ENCODE measurements around the gene GGA3.
"Not testable (repeated sequence)": the region's sequence is repeated elsewhere in the genome, so short reads cannot be mapped to it uniquely, and the experiment has no call there.

GGA3 gene, protein sequence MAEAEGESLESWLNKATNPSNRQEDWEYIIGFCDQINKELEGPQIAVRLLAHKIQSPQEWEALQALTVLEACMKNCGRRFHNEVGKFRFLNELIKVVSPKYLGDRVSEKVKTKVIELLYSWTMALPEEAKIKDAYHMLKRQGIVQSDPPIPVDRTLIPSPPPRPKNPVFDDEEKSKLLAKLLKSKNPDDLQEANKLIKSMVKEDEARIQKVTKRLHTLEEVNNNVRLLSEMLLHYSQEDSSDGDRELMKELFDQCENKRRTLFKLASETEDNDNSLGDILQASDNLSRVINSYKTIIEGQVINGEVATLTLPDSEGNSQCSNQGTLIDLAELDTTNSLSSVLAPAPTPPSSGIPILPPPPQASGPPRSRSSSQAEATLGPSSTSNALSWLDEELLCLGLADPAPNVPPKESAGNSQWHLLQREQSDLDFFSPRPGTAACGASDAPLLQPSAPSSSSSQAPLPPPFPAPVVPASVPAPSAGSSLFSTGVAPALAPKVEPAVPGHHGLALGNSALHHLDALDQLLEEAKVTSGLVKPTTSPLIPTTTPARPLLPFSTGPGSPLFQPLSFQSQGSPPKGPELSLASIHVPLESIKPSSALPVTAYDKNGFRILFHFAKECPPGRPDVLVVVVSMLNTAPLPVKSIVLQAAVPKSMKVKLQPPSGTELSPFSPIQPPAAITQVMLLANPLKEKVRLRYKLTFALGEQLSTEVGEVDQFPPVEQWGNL

DNA sequence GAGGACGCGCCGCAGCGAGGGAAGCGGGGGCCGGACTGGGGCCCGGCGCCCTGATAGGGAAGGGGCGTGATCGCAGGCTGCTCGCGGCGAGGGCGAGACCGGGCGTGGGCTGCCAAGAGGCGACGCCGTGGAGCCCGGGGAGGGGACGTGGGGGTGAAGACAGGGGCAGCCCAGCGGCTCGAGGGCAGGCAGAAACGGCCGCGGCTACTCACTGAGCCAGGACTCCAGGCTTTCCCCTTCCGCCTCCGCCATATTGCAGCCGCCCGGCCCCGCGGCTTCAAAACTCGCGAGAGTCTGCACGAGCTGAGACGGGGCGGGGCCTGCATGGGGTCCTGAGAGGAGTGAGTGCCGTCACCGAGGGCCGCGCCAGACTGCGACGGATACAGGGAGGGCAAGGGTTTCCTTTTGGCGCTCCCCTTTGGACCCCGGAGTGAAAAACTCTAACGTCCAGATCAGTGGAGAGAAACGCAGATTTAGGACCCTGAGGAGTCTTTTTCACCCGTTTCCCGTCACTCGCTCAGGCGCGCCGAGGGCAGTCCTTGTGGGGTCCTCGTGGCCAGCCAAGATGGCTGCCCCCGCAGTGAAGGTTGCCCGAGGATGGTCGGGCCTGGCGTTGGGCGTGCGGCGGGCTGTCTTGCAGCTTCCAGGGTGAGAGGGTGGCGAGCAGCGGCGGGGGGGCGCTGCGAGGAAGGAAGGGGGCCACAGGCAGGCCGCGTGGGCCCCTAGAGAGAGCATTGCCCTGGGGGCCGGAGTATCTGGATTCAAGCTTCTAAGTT is at the start of gene GGA3, which contains the start of gene MRPS7:
TSS of gene GGA3 (minus strand) at position 271 of the 776 bp plus-strand sequence. CDS start at position 252, 19 bp downstream.
TSS of gene MRPS7 (plus strand) at position 544 of the 776 bp plus-strand sequence. CDS start at position 566, 22 bp downstream.
- DNase-seq = peak; percentile 93

DNA sequence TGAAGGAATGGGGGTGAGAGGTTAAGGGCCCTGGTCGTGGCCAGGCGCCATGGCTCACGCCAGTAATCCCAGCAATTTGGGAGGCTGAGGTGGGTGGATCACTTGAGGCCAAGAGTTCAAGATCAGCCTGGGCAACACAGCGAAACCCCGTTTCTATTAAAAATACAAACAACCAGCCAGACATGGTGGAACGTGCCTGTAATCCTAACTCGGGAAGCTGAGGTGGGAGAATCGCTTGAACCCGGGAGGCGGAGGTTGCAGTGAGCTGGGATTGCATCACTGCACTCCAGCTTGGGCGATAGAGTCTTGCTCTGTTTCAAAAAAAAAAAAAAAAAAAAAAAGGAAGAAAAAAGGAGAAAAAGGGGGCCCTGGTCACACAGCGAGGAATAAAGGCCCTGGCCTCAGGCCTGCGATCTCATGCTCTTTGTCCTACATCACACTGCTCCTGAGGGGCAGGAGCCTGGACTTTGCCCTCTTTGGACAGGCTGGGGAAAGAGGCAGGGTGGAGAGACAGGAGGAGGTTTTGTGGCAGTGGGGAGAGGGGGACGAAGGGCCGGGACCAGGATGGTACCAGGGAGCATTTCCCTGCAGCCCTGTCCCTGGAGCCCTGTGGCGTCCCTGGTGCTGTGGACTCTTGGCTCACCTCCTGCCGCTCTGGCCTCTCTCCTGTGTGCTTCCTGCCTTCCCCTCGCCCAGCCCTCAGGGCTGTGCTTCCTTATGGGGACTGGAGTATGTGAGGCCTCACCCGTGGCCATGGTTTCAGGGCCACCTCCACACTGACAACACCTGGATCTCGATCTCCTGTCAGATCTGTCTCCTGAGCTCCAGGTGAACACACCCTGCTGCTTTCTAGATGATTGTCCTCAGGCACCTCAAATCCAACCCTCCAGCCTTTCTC is 47.6 kb upstream of the GGA3 start:
- no peak for DNase-seq

DNA sequence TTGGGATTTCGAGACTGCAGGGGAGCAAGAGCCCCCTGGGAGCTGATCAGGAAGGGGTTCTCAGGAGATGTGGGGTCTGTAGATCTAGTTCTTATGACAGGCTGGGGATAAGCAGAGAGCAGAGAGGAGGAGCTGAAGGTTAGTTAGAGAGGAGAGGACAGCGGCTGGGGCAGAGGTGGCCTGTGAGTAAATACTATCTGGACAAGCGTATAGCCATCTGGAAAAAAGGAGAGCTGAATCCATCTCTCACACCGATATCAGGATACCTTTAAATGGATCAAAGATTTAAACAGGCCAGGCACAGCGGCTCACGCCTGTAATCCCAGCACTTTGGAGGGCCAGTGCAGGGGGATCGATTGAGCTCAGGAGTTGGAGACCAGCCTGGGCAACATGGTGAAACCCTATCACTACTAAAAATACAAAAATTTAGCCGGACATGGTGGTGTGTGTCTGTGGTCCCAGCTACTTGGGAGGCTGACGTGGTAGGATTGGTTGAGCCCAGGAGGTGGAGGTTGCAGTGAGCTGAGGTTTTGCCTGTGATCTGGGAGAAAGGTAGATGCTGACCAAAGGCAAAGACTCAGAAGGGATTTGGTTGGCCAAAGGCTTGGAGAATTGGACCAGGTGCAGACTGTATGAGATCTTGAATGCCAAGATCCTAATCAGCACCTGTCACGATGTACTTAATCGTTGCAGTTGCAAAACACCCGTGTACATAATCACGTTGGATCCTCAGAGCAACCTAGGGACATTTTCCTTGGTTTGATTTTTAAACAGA is 46.7 kb upstream of the GGA3 start:
- DNase-seq = no peak

DNA sequence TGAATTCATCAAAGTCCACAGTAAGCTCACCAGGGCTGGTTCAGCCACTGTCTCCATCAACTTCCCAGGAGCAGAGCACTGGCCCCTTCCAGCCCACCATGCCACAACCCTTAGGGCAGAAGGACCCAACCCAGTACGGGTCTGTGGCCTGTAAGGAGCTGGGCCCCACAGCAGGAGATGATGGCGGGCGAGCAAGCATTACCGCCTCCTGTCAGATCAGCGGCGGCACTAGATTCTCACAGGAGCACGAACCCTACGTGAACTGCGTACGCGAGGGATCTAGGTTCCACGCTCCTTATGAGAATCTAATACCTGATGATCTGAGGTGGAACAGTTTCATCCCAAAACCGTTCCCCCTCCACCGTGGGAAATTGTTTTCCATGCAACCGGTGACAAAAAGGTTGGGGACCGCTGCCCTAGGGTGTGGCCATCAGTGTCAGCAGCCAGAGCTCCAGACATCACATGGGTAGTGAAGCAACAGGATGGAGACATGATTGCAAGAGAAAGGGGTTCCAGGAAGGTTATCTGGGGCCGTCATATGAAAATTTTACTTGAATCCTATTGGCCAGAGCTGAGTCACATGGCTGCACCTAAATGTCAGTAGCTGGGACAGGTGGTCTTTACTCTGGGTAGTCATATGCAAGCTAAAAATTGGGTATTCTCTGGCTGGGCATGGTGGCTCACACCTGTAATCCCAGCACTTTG is 40.2 kb upstream of the GGA3 start:
- no peak for DNase-seq

DNA sequence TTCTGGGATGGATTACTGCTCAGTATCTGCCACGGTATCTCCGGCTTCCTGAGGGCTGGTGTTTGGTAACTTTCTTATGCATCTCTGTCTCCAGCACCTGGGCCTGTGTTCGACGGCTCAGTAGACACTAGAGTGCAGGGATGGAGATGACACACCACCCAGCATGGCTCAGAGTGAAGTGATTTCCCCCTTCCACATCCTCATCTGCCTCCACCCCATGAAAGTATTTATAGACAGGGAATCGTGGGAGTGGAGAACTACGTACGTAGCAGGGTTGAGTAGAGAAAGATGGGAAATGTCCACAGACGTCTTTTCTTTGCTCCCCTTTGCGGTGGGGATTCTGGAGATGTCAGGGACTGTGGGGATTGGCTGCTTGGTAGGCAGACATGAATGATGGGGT is 39.6 kb upstream of the GGA3 start:
- DNase-seq = no peak

DNA sequence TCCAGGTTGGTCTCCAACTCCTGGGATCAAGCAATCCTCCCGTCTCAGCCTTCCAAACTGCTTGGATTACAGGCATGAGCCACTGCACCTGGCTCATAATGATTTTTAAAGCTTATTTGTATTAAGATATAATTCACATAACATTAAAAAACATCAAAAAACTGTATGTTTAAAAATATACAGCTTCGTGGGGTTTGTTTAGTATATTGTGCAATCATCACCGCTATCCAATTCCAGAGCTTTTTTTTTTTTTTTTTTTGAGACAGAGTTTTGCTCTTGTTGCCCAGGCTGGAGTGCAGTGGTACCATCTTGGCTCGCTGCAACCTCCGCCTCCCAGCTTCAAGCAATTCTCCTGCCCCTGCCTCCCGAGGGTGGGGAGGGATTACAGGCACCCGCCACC is 38.9 kb upstream of the GGA3 start:
- DNase-seq = no peak

DNA sequence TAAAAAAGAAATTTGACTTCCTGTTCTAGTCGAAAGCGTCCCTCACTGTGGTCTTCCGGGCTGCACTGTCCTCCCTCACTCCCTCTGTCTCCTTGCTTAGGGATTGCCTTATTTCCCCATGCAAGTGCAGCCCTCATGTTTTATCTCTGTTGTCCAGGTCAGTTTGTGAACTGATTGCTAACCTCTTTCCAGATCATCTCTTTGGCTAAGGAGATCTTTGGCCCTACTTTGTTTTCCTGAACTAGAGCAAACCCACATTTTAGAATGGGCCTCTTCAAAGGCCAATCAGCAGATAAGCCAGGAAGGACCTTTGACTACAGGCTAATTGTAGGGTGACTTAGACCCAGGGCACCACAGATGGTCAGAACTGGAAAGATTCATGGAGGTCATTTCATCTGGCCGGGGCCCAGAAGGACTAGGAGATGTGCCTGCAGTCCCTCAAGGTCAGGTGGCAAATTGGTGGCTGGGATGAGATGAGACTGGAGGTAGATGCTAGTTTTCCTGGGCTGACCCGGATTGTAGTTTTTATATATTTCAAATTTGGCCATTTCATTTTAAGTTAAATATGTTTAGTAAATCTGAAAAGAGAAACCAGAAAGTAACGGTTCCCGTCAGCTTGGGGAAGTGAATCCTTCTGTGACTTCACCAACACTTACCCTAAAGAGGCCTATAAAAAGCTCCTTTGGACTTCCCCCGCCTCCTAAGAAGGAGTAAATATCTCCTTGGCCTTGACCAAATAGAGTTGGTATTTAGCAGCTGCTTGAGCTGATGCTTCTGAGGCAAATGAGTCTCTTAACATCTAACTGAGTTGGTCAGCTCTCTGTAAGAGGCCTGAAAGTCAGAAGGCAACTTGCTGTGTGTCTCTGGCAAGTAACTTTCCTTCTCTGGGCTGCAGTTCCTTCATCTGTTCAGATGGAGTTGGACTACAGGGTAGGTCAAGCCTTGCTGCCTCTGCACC is 34.1 kb upstream of the GGA3 start:
- DNase-seq = no peak

DNA sequence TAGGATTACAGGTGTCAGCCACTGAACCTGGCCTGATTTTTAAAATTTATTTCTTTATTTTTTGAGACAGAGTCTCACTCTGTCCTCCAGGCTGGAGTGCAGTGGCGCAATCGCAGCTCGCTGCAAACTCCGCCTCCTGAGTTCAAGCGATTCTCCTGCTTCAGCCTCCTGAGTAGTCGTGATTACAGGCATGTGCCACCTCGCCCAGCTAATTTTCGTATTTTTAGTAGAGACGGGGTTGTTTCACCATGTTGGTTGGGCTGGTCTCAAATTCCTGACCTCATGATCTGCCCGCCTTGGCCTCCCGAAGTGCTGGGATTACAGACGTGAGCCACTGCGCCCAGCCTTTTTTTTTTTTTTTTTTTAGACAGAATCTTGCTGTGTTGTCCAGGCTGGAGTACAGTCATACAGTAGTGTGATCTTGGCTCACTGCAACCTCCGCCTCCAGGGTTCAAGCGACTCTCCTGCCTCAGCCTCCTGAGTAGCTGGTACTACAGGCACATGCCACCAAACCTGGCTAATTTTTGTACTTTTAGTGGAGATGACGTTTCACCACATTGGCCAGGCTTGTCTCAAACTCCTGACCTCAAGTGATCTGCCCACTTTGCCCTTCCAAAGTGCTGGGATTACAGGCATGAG is 31.5 kb upstream of the GGA3 start:
- DNase-seq = not testable (repeated sequence)

DNA sequence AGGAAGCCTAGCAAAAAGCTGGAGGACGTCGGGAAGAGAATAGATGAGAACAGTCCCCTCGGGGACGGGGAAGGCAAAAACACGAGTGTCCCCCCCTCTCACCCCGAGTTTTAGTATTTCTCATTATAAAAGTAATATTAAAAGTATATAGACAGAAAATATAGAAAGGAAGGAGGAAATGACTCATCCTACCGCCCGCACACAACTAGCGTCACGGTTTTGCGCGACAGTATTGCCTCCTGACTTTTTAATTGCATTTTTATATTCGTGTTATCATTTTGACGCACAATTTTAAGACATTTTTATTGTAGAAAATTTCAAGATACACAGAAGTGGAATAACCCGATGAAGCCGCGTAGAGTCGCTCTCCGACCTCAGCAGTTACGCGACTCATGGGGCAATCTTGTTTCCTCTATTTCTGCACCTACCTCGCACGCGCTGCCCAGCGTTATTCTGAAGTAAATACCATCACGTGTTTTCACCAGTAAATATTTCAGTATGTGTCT is 28.5 kb upstream of the GGA3 start:
- DNase-seq = peak; percentile 68

DNA sequence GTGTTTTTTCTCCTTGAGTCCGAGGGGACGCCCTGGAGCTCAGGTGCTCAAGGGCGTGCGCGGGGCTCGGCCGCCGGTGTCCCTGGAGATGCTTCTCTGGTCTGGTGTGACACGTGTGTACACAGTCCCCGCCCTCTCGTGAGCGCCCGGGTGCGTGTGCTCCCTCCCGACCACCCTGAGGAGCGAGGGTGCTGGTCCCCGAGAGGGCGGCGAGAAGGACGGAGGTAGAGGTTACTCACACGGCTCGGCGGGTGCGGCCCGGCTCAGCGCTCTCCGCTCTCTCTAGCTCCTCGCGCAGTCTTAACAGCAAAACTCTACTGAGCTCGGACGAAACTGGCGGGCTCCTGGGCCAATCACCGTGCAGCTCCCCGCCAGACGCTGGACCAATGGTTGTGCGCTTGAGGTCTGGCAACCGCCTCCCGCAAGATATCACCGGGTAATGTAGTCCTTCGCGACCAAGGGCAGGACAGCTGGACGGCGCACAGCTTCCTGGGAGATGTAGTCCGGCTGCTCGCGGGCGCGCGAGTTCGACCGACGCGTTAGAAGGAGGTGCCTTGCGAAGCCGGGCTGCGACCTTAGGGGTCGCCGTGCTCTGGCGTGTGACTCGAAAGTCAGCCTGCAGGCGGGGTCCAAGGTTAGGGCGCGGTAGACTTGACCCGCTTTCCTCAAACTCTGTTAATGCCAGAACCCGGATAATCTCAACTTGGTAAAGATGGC is 27.9 kb upstream of the GGA3 start, which contains the start of gene SLC25A19:
TSS of gene SLC25A19 (minus strand) at position 319 of the 717 bp plus-strand sequence. CDS start 2,669 bp downstream, outside the sequence.
- peak; percentile 89 for DNase-seq

DNA sequence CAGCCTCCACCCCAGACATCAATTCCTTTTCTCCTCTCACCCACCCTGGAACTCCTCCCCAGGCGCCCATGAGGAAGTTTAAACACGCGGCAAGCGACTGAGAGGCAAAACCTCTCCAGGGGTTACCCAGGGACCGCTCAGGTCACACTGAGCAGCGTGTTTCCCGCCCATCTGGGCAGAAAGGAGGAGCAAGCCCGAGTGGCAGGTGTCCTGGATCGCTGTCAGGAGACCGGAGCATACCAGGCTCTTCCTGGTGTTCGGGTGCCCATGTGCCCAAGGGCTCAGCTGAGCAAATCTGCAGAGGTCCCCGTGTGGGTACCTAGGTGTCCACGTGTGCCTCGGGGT is 27.3 kb upstream of the GGA3 start:
- DNase-seq = no peak

DNA sequence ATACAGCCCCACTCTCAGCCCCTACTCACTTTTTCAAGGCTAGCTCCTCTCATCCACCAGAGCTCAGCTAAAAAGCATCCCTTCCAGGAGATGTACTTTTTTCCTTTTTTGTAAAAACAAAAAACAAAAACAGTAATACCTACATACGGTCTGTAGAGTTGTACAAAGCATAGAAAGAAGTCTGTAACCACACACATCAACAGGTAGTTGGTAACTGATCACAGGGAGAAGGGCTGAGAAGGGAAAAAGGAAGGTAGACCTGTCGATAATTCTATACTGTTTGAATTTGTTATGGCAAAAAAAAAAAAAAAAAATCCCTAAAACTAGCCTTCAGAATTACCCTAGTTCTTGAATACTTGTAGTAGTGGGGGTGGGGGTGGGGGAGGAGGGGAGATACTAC is 27.0 kb upstream of the GGA3 start:
- DNase-seq = no peak

DNA sequence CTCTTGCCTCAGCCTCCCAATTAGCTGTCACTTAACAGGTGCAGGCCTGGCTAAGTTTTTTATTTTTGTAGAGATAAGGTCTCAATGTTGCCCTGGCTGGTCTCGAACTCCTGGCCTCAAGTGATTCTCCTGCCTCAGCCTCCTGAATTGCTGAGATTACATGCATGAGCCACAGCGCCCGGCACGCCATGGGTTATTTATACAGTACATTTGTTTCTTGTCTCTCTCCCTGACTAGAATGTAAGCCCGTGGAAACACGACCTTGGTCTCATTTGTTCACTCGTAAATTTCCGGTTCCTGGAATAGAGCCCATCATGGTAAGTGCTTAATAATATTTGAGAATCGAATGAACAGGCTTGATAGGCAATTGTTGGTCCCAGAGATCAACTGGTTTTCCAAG is 25.8 kb upstream of the GGA3 start:
- no peak for DNase-seq

DNA sequence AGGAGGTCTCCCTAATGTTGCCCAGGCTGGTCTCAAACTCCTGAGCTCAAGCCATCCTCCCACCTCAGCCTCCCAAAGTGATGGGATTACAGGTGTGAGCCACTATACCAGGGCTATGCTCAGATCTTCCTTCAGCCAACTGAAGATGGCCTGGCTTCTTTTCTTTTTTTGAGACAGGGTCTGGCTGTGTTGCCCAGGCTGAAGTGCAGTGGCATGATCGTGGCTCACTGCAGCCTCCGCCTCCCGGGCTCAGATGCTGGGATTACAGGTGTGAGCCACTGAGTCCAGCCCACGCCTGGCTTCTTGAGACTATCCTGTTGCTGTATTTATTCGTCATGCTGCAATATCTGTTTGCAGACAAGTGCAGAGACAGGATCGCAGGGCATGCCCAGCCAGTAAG is 23.7 kb upstream of the GGA3 start:
- DNase-seq = no peak

DNA sequence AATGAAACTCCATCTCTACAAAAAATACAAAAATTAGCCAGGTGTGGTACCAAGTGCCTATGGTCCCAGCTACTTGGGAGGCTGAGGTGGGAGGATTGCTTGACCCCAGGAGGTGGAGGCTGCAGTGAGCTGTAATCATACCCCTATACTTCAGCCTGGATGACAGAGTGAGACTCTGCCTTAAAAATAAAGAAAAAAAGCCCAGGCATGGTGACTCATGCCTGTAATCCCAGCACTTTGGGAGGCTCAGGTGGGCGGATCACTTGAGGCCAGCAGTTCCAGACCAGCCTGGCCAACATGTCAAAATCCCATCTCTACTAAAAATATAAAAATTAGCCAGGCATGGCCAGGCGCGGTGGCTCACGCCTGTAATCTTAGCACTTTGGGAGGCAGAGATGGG is 18.8 kb upstream of the GGA3 start:
- DNase-seq = not testable (repeated sequence)

DNA sequence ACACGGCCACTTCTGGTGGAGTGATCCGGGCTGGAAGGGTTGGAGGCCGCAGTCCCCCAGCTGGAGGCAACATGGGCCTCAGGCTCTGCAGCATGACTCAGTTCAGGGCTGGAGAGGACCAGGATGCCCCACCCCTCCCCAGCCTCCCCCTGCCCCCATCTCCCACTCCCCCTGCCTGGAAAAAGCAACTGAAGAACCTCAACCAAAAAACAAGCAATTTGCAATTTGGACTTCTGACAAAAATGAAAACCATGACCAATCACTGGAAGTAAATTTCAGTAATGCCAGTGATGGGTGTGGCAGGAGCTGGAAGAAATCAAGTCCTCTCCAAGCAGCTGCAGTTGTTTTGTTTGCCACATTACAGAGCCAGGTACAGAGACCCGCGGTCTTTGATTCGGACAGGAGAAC is 16.3 kb upstream of the GGA3 start:
- no peak for DNase-seq

DNA sequence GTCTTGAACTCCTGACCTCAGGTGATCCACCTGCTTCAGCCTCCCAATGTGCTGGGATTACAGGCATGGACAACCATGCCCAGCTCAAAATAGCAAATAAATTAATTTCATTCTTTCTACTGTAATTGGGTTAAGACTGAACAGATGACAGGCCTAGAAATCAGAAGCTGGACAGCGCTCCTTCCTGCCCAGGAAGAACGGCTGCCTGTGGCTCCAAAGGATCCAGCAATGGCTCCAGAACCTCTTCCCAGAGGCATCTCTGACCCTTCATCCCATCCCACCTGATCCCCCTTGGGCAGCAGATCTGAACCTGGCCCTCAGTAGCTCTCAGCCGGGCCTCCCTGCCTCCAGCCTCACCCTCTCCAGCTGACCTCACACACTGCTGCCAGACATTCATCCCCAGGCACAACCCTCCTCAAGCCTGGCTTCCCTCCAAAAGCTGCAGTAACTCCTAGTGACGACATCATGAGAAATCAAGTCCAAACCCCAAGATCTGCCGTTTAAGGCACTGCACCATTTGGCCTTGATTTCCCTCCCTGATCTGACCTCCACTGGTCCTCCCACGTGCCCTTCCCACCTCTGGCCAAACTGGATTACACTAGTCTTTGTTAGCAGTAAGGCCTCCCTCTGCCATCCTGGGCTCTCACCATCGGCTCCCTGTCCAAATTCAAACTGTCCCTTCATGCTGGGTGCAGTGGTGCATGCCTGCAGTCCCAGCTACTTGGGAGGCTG is 12.7 kb upstream of the GGA3 start:
- DNase-seq = no peak

DNA sequence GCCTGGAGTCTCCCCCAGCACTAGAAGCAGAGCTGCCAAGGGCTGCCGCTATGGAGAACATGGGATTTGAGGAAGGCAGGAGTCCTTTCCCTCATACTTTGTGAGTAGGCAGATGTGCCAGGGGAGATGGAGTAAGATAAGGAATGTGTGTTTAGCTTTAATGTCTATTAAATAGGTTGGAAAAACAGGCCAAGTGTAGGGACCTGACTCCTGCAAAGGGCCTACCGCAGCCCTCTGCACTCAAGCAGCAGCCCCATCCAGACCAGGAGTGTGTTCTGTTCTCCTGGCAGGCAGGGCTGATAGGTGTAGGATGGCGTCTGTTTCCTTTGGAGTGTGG is 11.4 kb upstream of the GGA3 start:
- no peak for DNase-seq

All from activated T-cell treated with anti-CD3 and anti-CD28 coated beads for 4 hours (primary cell).